Smooth muscle cell of the coronary artery (primary cell): ENCODE data around the gene CYP4F12. TPM values are rescaled to one million over a fixed set of nuclear protein-coding genes. Genes with fewer than 3 reads are reported as not detected.

Experiments
- total RNA-seq: library from RNA; depleted of rRNA; stranded (reverse); fragments of >200 nt; gene quantifications from 2 replicates; pipeline ENCODE4 v1.2.3, GENCODE V29; 2014; ENCODE audit warnings: low replicate concordance

CYP4F12 gene
- total RNA-seq: 0.70 TPM in 1 of 2 replicates, not detected in the other

GRCh38 chr19:15672580-15673175 is at the start of gene CYP4F12:
TSS of gene CYP4F12 (plus strand) at chr19:15673087. CDS start at chr19:15673530, 443 bp downstream.

GRCh38 chr19:15640294-15640903 is 32.5 kb upstream of the CYP4F12 start, which contains the start of gene CYP4F3:
TSS of gene CYP4F3 (plus strand) at chr19:15640897. CDS start at chr19:15641416, 519 bp downstream.

GRCh38 chr19:15727724-15728123 is 54.8 kb downstream of the CYP4F12 start, which contains the start of gene OR10H2:
TSS of gene OR10H2 (plus strand) at chr19:15728024. CDS start at chr19:15728044, 20 bp downstream.

GRCh38 chr19:15737722-15738121 is 64.8 kb downstream of the CYP4F12 start, which contains the start of gene OR10H3:
TSS of gene OR10H3 (plus strand) at chr19:15737985. CDS start at chr19:15741393, 3,408 bp downstream.

Other genes starting within 250 kb of the CYP4F12 start
- 1.8 and 4.6 TPM in 2 replicates for gene WIZ, start 223.1 kb upstream of the CYP4F12 start, total RNA-seq
- gene RASAL3, start 208.5 kb upstream of the CYP4F12 start, total RNA-seq: not detected in 2 replicates
- gene PGLYRP2, start 193.6 kb upstream of the CYP4F12 start, total RNA-seq: not detected in 2 replicates
- gene CYP4F22, start 164.6 kb upstream of the CYP4F12 start, total RNA-seq: not detected in 2 replicates
- not detected in 2 replicates for gene CYP4F8, start 57.9 kb upstream of the CYP4F12 start, total RNA-seq
- 0.23 TPM in 1 of 2 replicates, not detected in the other for gene CYP4F3, start 32.2 kb upstream of the CYP4F12 start, total RNA-seq
- gene OR10H2, start 54.9 kb downstream of the CYP4F12 start, total RNA-seq: not detected in 2 replicates
- not detected in 2 replicates for gene OR10H3, start 64.9 kb downstream of the CYP4F12 start, total RNA-seq
- not detected in 2 replicates for gene OR10H5, start 114.6 kb downstream of the CYP4F12 start, total RNA-seq
- gene OR10H1, start 142.6 kb downstream of the CYP4F12 start, total RNA-seq: not detected in 2 replicates
- gene CYP4F2, start 225.0 kb downstream of the CYP4F12 start, total RNA-seq: not detected in 2 replicates